Immature natural killer cell (primary cell): Measurements from ENCODE around the gene DGCR2. TPM values are rescaled to one million over a fixed set of nuclear protein-coding genes. Genes with fewer than 3 reads are reported as not detected.
"Not testable (repeated sequence)": the region's sequence is repeated elsewhere in the genome, so short reads cannot be mapped to it uniquely, and the experiment has no call there.

ENCODE experiments used
- DNase-seq, 3 donors: peaks; one replicate each; pipeline ENCODE4 v3.0.0; 2022; ENCODE audit warnings: mixed read lengths in 1 of 3
- H3K27ac Mint-ChIP-seq, 6 donors: one replicate each; pipeline ENCODE4 v1.8.0; 2020; ENCODE audit warnings: mixed read lengths in 6 of 6, mild to moderate bottlenecking in 5 of 6, inconsistent platforms in 4 of 6, moderate library complexity in 3 of 6
- H3K27me3 Mint-ChIP-seq, 3 donors: one replicate each; pipeline ENCODE4 v1.8.0; 2020 to 2021; ENCODE audit warnings: low read depth in 3 of 3, mild to moderate bottlenecking in 3 of 3, mixed read lengths in 3 of 3, moderate library complexity in 3 of 3, inconsistent platforms in 1 of 3
- H3K36me3 Mint-ChIP-seq, 3 donors: one replicate each; pipeline ENCODE4 v1.8.0; 2020; ENCODE audit warnings: mixed read lengths in 3 of 3, inconsistent platforms in 2 of 3, mild to moderate bottlenecking in 2 of 3
- H3K4me1 Mint-ChIP-seq, 2 donors: one replicate each; pipeline ENCODE4 v1.8.0; 2020; ENCODE audit warnings: inconsistent platforms in 2 of 2, mild to moderate bottlenecking in 2 of 2, mixed read lengths in 2 of 2, moderate library complexity in 1 of 2
- H3K4me3 Mint-ChIP-seq, 5 donors: one replicate each; pipeline ENCODE4 v1.8.0; 2020; ENCODE audit warnings: mild to moderate bottlenecking in 5 of 5, mixed read lengths in 5 of 5, inconsistent platforms in 3 of 5, moderate library complexity in 3 of 5
- H3K9me3 Mint-ChIP-seq, 6 donors: one replicate each; pipeline ENCODE4 v1.8.0; 2020; ENCODE audit warnings: mild to moderate bottlenecking in 6 of 6, mixed read lengths in 6 of 6, inconsistent platforms in 4 of 6, moderate library complexity in 3 of 6
- polyA plus RNA-seq, 3 donors: library from polyadenylated mRNA; unstranded; fragments of 300-500 nt; fragmentation: Illumina TruSeq; gene quantifications; one replicate each; pipeline ENCODE4 v1.2.3, GENCODE V29; 2021

The DGCR2 gene
- polyA plus RNA-seq, 3 donors from 2014 or later: 19.4 to 51.7 (median 31.6) TPM

DNA sequence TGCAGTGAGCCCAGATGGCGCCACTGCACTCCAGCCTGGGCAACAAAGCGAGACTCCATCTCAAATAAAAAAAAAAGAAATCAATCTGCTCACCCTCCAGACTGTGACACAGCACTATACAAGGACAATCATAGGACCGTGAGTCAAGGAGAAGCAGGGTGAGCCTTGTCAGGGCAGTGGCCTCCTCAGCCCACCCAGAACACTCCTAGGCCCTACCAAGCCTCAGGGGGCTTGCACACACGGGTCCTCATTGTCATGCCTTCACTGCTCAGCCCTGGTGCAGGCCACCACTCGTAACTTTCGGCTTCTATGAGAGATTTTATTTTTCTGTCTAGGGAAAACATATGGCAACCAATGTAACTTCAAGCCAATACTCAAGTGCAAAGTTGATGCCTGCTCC is 35.8 kb downstream of the DGCR2 start:
- Mint-ChIP-seq H3K4me3 (no peak overlapping the region), H3K27me3 (peaks cover 0 to 3% (median 0%) of the 10 kb centered on the region in 3 donors), H3K27ac (peak overlapping the region in 3 of 6 donors; percentile 31 to 51 (median 44)), H3K36me3 (peaks cover 8 to 21% (median 18%) of the 10 kb centered on the region in 3 donors), H3K4me1 (peaks cover 21 to 38% of the 10 kb centered on the region in 2 donors), H3K9me3 (no peaks in the 10 kb centered on the region)
- DNase-seq: no peak

DNA sequence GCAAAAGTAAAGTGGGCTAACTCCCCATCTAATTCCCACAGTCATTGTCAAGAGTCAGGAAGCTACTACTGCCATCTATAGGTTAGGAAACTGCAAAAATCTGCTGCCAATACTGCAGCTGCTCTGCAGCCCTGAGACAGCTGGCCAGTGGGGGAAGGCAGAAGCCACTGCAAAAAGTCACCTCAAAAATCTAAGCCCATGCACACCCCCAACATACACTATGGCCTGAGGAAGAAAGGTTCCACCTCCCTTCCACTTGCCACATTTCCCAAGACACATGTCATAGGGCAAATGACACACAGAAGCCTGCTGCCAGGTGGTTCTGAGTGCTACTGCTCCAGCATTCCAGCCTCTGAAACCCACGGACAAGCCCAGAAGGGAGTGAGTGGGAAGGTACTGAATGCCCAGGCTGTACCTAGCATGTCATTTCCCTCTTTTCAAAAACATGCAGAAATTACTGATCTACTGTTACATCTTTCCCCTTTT is 36.9 kb downstream of the DGCR2 start:
- Mint-ChIP-seq H3K36me3 (peaks cover 8 to 21% (median 18%) of the 10 kb centered on the region in 3 donors), H3K27ac (peak overlapping the region; percentile 1 to 83 (median 36)), H3K27me3 (peaks cover 0 to 3% (median 0%) of the 10 kb centered on the region in 3 donors), H3K9me3 (no peaks in the 10 kb centered on the region), H3K4me1 (peaks cover 21 to 32% of the 10 kb centered on the region in 2 donors), H3K4me3 (peak overlapping the region in 2 of 5 donors; percentile 9 to 36)
- no peak for DNase-seq

DNA sequence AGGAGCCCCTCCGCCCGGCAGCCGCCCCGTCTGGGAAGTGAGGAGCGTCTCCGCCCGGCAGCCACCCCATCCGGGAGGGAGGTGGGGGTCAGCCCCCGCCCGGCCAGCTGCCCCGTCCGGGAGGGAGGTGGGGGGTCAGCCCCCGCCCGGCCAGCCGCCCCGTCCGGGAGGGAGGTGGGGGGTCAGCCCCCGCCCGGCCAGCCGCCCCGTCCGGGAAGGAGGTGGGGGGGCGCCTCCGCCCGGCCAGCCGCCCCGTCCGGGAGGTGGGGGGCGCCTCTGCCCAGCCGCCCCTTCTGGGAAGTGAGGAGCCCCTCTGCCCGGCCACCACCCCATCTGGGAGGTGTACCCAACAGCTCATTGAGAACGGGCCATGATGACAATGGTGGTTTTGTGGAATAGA is 37.6 kb downstream of the DGCR2 start:
- H3K9me3 Mint-ChIP-seq, DNase-seq, H3K4me3 Mint-ChIP-seq, H3K27ac Mint-ChIP-seq, H3K27me3 Mint-ChIP-seq: not testable (repeated sequence)
- peaks cover 21 to 28% of the 10 kb centered on the region in 2 donors for H3K4me1 Mint-ChIP-seq
- peaks cover 8 to 21% (median 18%) of the 10 kb centered on the region in 3 donors for H3K36me3 Mint-ChIP-seq

DNA sequence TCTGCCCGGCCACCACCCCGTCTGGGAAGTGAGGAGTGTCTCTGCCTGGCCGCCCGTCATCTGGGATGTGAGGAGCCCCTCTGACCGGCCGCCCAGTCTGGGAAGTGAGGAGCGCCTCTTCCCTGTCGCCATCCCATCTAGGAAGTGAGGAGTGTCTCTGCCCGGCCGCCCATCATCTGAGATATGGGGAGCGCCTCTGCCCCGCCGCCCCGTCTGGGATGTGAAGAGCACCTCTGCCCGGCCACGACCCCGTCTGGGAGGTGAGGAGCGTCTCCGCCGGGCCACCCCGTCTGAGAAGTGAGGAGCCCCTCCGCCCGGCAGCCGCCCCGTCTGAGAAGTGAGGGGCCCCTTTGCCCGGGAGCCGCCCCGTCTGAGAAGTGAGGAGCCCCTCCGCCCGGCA is 38.1 kb downstream of the DGCR2 start:
- H3K4me1 Mint-ChIP-seq: peaks cover 21 to 28% of the 10 kb centered on the region in 2 donors
- not testable (repeated sequence) for H3K27ac Mint-ChIP-seq, H3K27me3 Mint-ChIP-seq, H3K4me3 Mint-ChIP-seq, DNase-seq, H3K9me3 Mint-ChIP-seq
- H3K36me3 Mint-ChIP-seq: peaks cover 8 to 21% (median 18%) of the 10 kb centered on the region in 3 donors

DNA sequence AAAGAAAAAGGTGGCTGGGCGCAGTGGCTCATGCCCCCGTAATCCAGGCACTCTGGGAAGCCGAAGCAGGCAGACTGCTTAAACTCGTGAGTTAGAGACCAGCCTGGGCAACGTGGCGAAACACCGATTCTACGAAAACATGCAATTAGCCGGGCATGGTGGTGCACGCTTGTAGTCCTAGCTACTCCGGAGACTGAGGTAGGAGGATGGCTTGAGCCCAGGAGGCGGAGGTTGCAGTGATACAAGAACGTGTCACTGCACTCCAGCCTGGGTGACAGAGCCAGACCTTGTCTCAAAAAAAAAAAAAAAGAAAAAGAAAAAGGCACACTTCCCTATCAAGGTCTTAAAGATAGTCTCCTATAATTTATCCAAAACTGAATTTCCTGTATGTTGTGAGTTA is 39.4 kb downstream of the DGCR2 start:
- Mint-ChIP-seq H3K36me3 (peaks cover 8 to 12% (median 9%) of the 10 kb centered on the region in 3 donors), H3K27me3 (peaks cover 0 to 3% (median 0%) of the 10 kb centered on the region in 3 donors), H3K9me3 (no peaks in the 10 kb centered on the region), H3K4me3 (no peak overlapping the region), H3K4me1 (peaks cover 19 to 35% of the 10 kb centered on the region in 2 donors), H3K27ac (peak overlapping the region in 1 of 6 donors; percentile 16)
- DNase-seq: no peak

DNA sequence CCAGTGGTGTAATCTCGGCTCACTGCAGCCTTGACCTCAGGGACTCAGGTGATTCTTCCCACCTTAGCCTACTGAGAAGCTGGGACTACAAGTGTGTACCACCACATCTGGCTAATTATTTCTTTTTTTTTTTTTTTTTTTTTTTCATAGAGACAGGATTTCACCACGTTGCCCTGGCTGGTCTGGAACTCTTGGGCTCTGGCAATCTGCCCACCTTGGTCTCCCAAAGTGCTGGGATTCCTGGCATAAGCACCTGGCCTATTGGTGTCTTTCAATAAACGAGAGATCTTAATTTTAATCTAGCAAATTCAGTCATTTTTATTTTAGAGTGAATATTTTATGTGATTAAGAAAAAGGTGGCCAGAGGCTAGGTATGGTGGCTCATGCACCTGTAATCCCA is 40.1 kb downstream of the DGCR2 start:
- Mint-ChIP-seq H3K36me3 (peaks cover 8 to 12% (median 8%) of the 10 kb centered on the region in 3 donors), H3K4me3 (no peak overlapping the region), H3K27ac (no peak overlapping the region), H3K4me1 (peaks cover 19 to 35% of the 10 kb centered on the region in 2 donors), H3K9me3 (no peaks in the 10 kb centered on the region), H3K27me3 (peaks cover 0 to 3% (median 0%) of the 10 kb centered on the region in 3 donors)
- no peak for DNase-seq

DNA sequence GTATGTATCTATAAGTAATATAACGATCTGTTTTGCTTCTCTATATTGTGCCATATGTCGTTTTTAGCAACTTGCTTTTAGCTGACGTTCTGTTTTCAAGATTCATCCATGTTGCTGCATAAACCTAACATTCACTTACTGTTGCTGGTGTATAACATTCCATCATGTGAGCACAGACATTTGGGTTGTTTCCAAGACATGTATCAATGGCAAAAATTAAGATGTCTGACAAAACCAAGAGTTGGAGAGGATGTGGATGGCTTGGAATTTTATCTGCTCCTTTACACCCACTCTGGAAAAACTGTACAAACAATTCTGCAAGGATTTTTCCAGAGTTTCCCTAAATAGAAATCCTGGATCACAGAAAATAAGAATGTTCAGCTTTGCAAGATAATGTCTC is 40.9 kb downstream of the DGCR2 start:
- DNase-seq: no peak
- Mint-ChIP-seq H3K36me3 (peaks cover 5 to 12% (median 5%) of the 10 kb centered on the region in 3 donors), H3K4me3 (no peak overlapping the region), H3K4me1 (peaks cover 13 to 30% of the 10 kb centered on the region in 2 donors), H3K27ac (no peak overlapping the region), H3K27me3 (peaks cover 0 to 3% (median 0%) of the 10 kb centered on the region in 3 donors), H3K9me3 (no peaks in the 10 kb centered on the region)

DNA sequence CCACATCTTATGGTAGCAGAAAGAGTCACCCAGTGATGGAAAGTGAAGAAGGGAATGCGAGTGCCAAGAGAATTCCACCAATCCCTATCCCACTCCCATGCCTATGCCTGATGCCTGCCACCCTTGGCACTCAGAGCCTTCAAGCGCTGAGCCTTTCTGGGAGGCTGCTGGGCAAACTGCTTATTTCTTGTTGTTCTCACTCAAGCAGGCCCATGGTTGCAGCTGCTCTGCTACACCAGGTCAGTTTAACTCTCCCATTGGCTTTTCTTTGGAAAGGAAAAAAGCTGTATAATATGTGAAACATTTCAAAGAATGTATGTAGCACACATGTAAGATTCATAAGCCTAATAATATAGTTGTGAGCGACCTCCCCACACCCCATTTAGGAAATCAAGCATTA is 41.4 kb downstream of the DGCR2 start:
- Mint-ChIP-seq H3K27me3 (peaks cover 0 to 3% (median 0%) of the 10 kb centered on the region in 3 donors), H3K27ac (no peak overlapping the region), H3K4me3 (no peak overlapping the region), H3K4me1 (peaks cover 13 to 25% of the 10 kb centered on the region in 2 donors), H3K36me3 (peaks cover 5 to 12% (median 5%) of the 10 kb centered on the region in 3 donors), H3K9me3 (no peaks in the 10 kb centered on the region)
- DNase-seq: no peak

DNA sequence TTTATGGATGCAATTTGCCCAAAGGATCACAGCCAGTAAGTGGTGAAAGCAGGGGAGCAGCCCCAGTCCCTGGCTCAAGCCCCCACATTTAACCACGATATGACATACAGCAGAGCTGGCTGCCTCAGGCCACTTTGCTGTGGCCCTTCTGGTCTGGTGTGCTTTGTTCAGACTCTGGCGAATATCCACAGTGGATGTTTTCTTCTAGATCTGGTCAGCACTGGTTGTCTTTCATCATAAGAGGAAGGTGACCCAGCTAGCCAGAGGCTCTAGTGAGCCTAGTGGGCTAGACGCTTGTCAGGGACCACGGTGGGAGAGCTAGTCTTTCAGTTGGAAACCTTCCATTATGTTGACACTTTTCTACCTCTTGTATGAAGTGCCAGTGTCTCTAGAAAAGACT is 42.5 kb downstream of the DGCR2 start:
- H3K27ac Mint-ChIP-seq: peak overlapping the region in 3 of 6 donors; percentile 2 to 36 (median 12)
- H3K4me3 Mint-ChIP-seq: no peak overlapping the region
- DNase-seq: no peak
- H3K27me3 Mint-ChIP-seq: peaks cover 0 to 2% (median 1%) of the 10 kb centered on the region in 3 donors
- H3K36me3 Mint-ChIP-seq: peaks cover 0 to 8% (median 5%) of the 10 kb centered on the region in 3 donors
- no peaks in the 10 kb centered on the region for H3K9me3 Mint-ChIP-seq
- peaks cover 2 to 18% of the 10 kb centered on the region in 2 donors for H3K4me1 Mint-ChIP-seq

DNA sequence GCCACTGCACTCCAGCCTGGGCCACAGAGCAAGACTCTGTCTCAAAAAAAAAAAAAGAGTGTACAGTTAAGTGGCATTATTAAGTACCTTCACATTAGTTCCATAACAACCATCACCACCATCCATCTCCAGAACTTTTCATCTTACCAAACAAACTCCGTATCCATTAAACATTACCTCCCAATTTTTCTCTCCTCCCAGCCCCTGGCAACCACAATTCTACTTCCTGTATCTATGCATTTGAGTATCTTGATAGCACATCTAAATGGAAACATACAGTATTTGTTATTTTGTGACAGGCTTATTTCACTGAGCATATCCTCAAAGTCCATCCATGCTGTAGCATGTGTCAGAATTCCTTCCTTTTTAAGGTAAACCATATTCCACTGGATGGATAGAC is 46.8 kb downstream of the DGCR2 start:
- H3K27ac Mint-ChIP-seq: no peak overlapping the region
- peaks cover 10 to 35% of the 10 kb centered on the region in 2 donors for H3K4me1 Mint-ChIP-seq
- H3K27me3 Mint-ChIP-seq: peaks cover 0 to 2% (median 2%) of the 10 kb centered on the region in 3 donors
- H3K36me3 Mint-ChIP-seq: peaks cover 4 to 17% (median 7%) of the 10 kb centered on the region in 3 donors
- no peak overlapping the region for H3K4me3 Mint-ChIP-seq
- no peaks in the 10 kb centered on the region for H3K9me3 Mint-ChIP-seq
- DNase-seq: no peak

DNA sequence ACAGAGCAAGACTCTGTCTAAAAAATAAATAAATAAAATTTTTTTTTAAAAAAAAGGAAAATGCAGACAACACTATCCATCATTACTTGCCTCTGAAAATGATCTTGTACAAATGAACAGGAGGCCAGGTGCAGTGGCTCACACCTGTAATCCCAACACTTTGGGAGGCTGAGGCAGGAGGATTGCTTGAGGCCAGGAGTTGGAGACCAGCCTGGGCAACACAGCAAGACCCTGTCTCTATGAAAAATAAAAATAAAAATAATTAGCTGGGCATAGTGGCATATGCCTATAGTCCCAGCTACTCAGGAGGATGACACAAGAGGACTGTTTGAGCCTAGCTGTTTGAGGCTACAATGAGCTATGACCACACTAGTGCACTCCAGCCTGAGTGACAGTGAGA is 49.4 kb downstream of the DGCR2 start:
- Mint-ChIP-seq H3K36me3 (peaks cover 4 to 21% (median 7%) of the 10 kb centered on the region in 3 donors), H3K27ac (peak overlapping the region in 1 of 6 donors; percentile 29), H3K4me1 (peaks cover 12 to 28% of the 10 kb centered on the region in 2 donors)
- not testable (repeated sequence) for H3K9me3 Mint-ChIP-seq, H3K4me3 Mint-ChIP-seq, DNase-seq, H3K27me3 Mint-ChIP-seq

DNA sequence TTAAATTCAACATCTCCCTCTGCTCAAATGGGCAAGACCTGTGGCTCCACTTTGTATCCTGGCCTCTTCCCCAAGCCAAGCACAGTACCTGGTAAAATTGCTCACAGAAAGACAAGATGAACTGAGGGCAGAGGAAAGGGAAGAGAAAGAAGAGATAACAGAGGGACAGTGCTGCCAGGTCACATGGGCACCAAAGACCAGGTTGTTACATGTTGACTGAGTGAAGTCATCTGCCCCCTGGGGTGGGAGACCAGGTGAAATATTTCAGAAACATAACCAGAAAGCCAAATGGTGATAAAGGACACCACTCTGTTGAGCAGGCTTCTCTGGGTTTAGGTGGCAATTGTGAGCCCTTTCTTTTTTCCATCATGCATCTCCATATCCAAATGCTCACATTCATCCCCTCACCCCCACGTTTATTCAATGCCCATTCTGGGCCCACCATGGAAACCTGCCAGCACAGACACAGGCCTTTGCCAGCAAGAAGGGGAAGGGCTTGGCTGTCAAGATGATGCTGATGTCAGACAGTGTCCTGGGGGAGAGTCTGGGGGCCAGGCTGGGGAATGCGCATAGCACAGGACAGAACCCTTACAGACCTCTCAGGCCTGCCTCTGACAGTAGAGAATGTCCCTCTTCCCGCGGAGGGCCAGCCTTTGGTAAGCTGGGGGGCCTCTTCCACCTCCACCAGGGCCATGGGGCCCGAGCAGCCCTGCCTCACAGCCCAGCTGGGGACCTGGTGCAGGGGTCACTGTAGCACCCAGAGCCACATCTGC is 51.6 kb downstream of the DGCR2 start:
- Mint-ChIP-seq H3K4me3 (no peak overlapping the region), H3K27ac (no peak overlapping the region), H3K27me3 (peaks cover 0 to 2% (median 2%) of the 10 kb centered on the region in 3 donors), H3K9me3 (no peaks in the 10 kb centered on the region), H3K36me3 (peaks cover 6 to 24% (median 8%) of the 10 kb centered on the region in 3 donors), H3K4me1 (peaks cover 12 to 26% of the 10 kb centered on the region in 2 donors)
- no peak for DNase-seq

DNA sequence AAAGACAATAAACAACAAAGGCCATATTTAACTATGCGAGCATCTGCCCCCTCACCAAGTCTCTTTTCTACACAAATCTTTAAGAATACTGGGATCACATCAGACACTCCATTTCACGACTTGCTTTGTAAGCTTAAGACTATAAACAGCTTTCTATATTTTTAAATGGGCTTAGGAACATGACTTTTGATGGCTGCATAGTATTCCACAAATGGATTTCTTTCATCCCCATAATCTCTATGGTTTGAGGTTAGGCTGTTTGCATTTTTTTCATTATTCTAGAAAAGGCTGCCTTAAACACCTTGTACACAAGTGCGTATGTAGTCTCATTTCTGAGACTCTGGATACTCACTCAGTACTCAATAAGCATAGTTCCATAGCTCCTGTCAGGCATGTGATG is 52.8 kb downstream of the DGCR2 start:
- peaks cover 0 to 2% (median 0%) of the 10 kb centered on the region in 3 donors for H3K27me3 Mint-ChIP-seq
- peaks cover 12 to 24% of the 10 kb centered on the region in 2 donors for H3K4me1 Mint-ChIP-seq
- no peak overlapping the region for H3K27ac Mint-ChIP-seq
- DNase-seq: no peak
- no peak overlapping the region for H3K4me3 Mint-ChIP-seq
- H3K36me3 Mint-ChIP-seq: peaks cover 8 to 26% (median 10%) of the 10 kb centered on the region in 3 donors
- no peaks in the 10 kb centered on the region for H3K9me3 Mint-ChIP-seq

DNA sequence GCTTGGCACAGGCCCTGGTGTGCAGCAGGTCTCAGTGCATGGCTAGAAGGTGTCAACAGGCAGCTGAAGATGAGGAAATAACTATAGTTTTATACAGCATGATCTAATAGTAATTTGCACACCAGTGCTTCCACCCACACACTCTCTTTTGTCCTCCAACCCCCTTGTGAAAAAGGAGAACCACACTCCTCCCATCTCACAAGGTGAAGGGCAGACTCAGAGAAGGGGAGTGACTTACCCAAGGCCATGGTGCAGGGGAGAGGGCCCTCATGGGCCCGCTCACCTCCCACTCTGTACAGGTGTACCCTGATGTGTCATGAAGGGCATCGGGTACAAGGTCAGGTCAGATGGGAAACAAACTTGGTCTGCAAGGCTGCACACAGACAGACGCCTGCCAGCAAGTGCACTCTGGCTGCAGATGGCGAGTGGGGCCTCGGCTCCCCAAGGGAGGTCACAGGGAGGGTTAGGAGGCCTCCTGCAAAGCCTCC is 53.4 kb downstream of the DGCR2 start:
- H3K27me3 Mint-ChIP-seq: no peaks in the 10 kb centered on the region
- H3K27ac Mint-ChIP-seq: no peak overlapping the region

More for the DNA sequence above, 53.4 kb downstream of the DGCR2 start:
- Mint-ChIP-seq H3K4me3 (no peak overlapping the region), H3K9me3 (no peaks in the 10 kb centered on the region), H3K4me1 (peaks cover 11 to 21% of the 10 kb centered on the region in 2 donors), H3K36me3 (peaks cover 8 to 26% (median 10%) of the 10 kb centered on the region in 3 donors)
- DNase-seq: no peak
